Measurements from ENCODE around the gene CDH22. TPM values are rescaled to one million over a fixed set of nuclear protein-coding genes. Genes with fewer than 3 reads are reported as not detected.
A peak's percentile ranks its signal among the peaks of the same experiment; 100 is the strongest.

Gene CDH22
- total RNA-seq, 1 donor from 2014 or later, result 5.5 TPM

- intact Hi-C loops (cut with DNase I), result no loop called here
- DNase-seq (peak; percentile 54), ATAC-seq (ENCODE audit: poor library complexity) (peak; percentile 73)
These were observed 179.8 kb downstream of the CDH22 start for GRCh38 chr20:46128310-46129151.

- intact Hi-C loops (cut with DNase I), result no loop called here
These were observed 180.8 kb downstream of the CDH22 start for GRCh38 chr20:46127396-46128010.

GRCh38 chr20:46126440-46127056 lies 181.8 kb downstream of the CDH22 start:
- ATAC-seq (ENCODE audit: poor library complexity) (no peak), DNase-seq (no peak)
- intact Hi-C loops (cut with DNase I), result no loop called here

More at GRCh38 chr20:46127396-46128010, 180.8 kb downstream of the CDH22 start:
- no peak for DNase-seq
- ATAC-seq (ENCODE audit: poor library complexity), result no peak

Other genes starting within 250 kb of the CDH22 start
- gene NCOA5, start 218.5 kb downstream of the CDH22 start, total RNA-seq, result 23.0 TPM
- 7.4 TPM for gene CD40, start 190.2 kb downstream of the CDH22 start, total RNA-seq
- 33.9 TPM for gene ELMO2, start 98.1 kb upstream of the CDH22 start, total RNA-seq
- gene ZNF334, start 205.1 kb upstream of the CDH22 start, total RNA-seq, result 0.40 TPM
- not detected for gene OCSTAMP, start 242.2 kb upstream of the CDH22 start, total RNA-seq